Neural progenitor cell (in vitro differentiated cells): ENCODE data around the gene NEK6. TPM values are rescaled to one million over a fixed set of nuclear protein-coding genes. Genes with fewer than 3 reads are reported as not detected.

Experiments
- DNase-seq: peaks from one replicate; pipeline ENCODE4 v3.0.0-alpha.2; 2016; ENCODE audit warnings: low spot score
- H2AFZ ChIP-seq: fragments of 200-600 bp; sonication (generic); replicated peaks from 2 replicates; pipeline ENCODE4 v1.6.1; 2016; ENCODE audit warnings: antibody characterized with exemption
- H3F3A ChIP-seq: fragments of 200-600 bp; sonication (generic); 2 replicates; pipeline ENCODE4 v1.6.1; 2016; ENCODE audit warnings: antibody characterized with exemption, low read depth
- H3K27ac ChIP-seq: fragments of 200-600 bp; sonication (generic); 2 replicates; pipeline ENCODE4 v1.5.1; 2016; ENCODE audit warnings: mild to moderate bottlenecking
- H3K27me3 ChIP-seq: fragments of 200-600 bp; sonication (generic); 2 replicates; pipeline ENCODE4 v1.6.1; 2016; ENCODE audit warnings: mild to moderate bottlenecking, moderate library complexity
- H3K36me3 ChIP-seq: fragments of 200-600 bp; sonication (generic); 2 replicates; pipeline ENCODE4 v1.5.1; 2016
- H3K4me1 ChIP-seq: fragments of 200-600 bp; sonication (generic); 2 replicates; pipeline ENCODE4 v1.6.1; 2016; ENCODE audit warnings: mixed run types
- H3K4me2 ChIP-seq: fragments of 200-600 bp; sonication (generic); 2 replicates; pipeline ENCODE4 v1.6.1; 2016
- H3K4me3 ChIP-seq: fragments of 200-600 bp; sonication (generic); 2 replicates; pipeline ENCODE4 v1.5.1; 2016
- H3K79me2 ChIP-seq: fragments of 200-600 bp; sonication (generic); 2 replicates; pipeline ENCODE4 v1.6.1; 2016; ENCODE audit warnings: low read depth
- H3K9ac ChIP-seq: fragments of 200-600 bp; sonication (generic); 2 replicates; pipeline ENCODE4 v1.6.1; 2016
- H3K9me3 ChIP-seq: fragments of 200-600 bp; sonication (generic); 2 replicates; pipeline ENCODE4 v1.5.1; 2016; ENCODE audit warnings: low read depth
- H4K20me1 ChIP-seq: fragments of 200-600 bp; sonication (generic); 2 replicates; pipeline ENCODE4 v1.6.1; 2016; ENCODE audit warnings: low read depth
- H3K27ac Mint-ChIP-seq: 3 replicates; pipeline ENCODE4 v1.8.0; 2021; ENCODE audit warnings: mixed read lengths
- H3K27me3 Mint-ChIP-seq: 2 replicates; pipeline ENCODE4 v1.8.0; 2022; ENCODE audit warnings: low read depth, mild to moderate bottlenecking, inconsistent platforms, moderate library complexity, mixed read lengths; ENCODE audit not compliant: insufficient read depth
- H3K36me3 Mint-ChIP-seq: 3 replicates; pipeline ENCODE4 v1.8.0; 2021; ENCODE audit warnings: mixed read lengths
- H3K4me1 Mint-ChIP-seq: 3 replicates; pipeline ENCODE4 v1.8.0; 2021; ENCODE audit warnings: mixed read lengths
- H3K4me3 Mint-ChIP-seq: 3 replicates; pipeline ENCODE4 v1.8.0; 2021; ENCODE audit warnings: mild to moderate bottlenecking, moderate library complexity, mixed read lengths
- H3K9me3 Mint-ChIP-seq: 3 replicates; pipeline ENCODE4 v1.8.0; 2020; ENCODE audit warnings: mixed read lengths
- CTCF ChIP-seq: fragments of 200-600 bp; sonication (generic); IDR thresholded peaks from 2 replicates; pipeline ENCODE4 v1.5.1; 2017; ENCODE audit warnings: antibody characterized with exemption, mild to moderate bottlenecking
- EZH2 ChIP-seq: fragments of 200-600 bp; sonication (generic); IDR thresholded peaks from 2 replicates; pipeline ENCODE4 v1.6.1; 2017; ENCODE audit warnings: antibody characterized with exemption, mild to moderate bottlenecking, moderate library complexity
- EZH2phosphoT487 ChIP-seq: fragments of 200-600 bp; sonication (generic); IDR thresholded peaks from 2 replicates; pipeline ENCODE4 v1.6.1; 2017; ENCODE audit warnings: antibody characterized with exemption
- total RNA-seq: library from RNA; depleted of rRNA; stranded (reverse); fragments of >200 nt; gene quantifications from 2 replicates; pipeline ENCODE4 v1.2.3, GENCODE V29; 2015; ENCODE audit warnings: low replicate concordance

The NEK6 gene
- total RNA-seq, 1 donor from 2014 or later = 18.5 TPM

DNA sequence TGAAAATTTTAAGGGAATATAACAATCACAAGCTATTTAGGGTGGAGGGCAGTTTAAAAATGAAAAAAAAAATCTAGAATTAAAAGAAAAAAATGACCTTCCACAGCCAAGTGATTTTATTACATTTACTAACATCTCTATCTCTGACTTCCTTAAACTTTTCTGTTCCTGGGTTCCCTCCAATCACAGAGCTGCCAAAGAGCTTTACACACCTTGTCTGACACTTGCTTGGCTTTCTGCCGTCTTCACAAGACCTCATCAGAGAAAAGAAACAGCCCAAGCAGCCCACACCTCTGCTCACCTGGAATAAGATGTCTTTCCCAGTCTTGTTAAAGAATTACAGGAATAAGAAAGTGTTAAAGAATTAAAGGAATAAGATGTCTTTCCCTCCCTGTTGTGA, 118.6 kb downstream of the NEK6 start:
- Histone ChIP-seq H3K4me3 (no peak overlapping the region), H3K27me3 (no peaks in the 10 kb centered on the region), H3K9ac (no peak overlapping the region), H3K4me2 (no peak overlapping the region), H3K36me3 (peaks cover 4% of the 10 kb centered on the region), H3K9me3 (no peaks in the 10 kb centered on the region), H4K20me1 (peaks cover 3% of the 10 kb centered on the region), H3K4me1 (peaks cover 5% of the 10 kb centered on the region), H3K27ac (no peak overlapping the region), H3K79me2 (peaks cover 53% of the 10 kb centered on the region), H2AFZ (no peak overlapping the region), H3F3A (peaks cover 2% of the 10 kb centered on the region)
- Mint-ChIP-seq H3K9me3 (peaks cover 7% of the 10 kb centered on the region), H3K4me1 (no peaks in the 10 kb centered on the region), H3K27me3 (peaks cover 3% of the 10 kb centered on the region), H3K27ac (no peak overlapping the region), H3K36me3 (peaks cover 22% of the 10 kb centered on the region), H3K4me3 (no peak overlapping the region)
- no peak for TF ChIP-seq EZH2phosphoT487
- no peak for TF ChIP-seq CTCF
- TF ChIP-seq EZH2 = no peak
- DNase-seq = no peak

DNA sequence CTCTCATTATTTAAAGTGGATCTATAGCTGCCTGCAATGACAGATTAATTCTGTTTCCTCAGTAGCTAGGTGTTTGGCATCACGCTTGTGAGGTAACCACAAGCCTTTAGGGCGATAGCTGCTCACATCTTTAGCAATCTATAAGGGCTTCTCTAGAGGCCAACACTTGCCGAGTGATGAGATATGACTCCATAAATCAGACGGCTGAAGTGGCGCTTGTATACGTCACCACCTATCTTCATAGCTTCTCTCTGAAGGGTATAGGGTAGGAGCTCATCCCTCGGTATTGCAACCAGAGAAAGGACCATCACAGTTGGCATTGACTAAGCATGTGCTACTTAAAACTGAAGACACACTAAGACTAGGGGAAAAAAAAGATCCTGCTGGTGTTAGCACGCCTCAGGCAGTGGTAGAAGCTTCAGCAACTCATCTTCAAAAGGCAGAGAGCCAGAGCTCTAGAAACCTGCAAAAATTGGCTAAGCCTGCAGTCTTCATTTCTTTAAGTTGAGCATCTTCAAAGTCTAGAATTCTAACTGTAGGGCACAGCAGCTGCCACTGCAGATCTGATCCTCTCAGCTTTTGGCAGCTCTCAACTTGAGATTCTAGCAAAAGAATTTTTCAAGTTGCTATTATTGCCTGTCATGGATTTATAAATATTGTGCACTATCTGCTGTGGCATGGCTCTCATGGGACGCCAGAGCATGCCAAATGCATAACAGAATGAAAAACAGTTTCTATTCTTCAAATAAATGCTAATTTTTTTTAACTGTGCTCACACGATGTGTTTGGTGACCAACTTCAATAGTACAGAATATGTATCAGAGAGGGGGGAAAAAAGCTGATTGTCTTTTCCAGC, 120.0 kb downstream of the NEK6 start:
- peaks cover 7% of the 10 kb centered on the region for H3K9me3 Mint-ChIP-seq
- Histone ChIP-seq H3K9ac (no peak overlapping the region), H2AFZ (no peak overlapping the region), H3K79me2 (peaks cover 41% of the 10 kb centered on the region), H3F3A (peaks cover 8% of the 10 kb centered on the region), H3K4me3 (no peak overlapping the region), H3K36me3 (peaks cover 4% of the 10 kb centered on the region), H3K27me3 (no peaks in the 10 kb centered on the region), H4K20me1 (peaks cover 3% of the 10 kb centered on the region), H3K27ac (no peak overlapping the region), H3K4me1 (peaks cover 10% of the 10 kb centered on the region), H3K4me2 (no peak overlapping the region), H3K9me3 (no peaks in the 10 kb centered on the region)
- TF ChIP-seq CTCF (no peak), EZH2 (no peak), EZH2phosphoT487 (no peak)
- peaks cover 20% of the 10 kb centered on the region for H3K36me3 Mint-ChIP-seq
- no peak for DNase-seq
- no peak overlapping the region for H3K27ac Mint-ChIP-seq
- H3K4me3 Mint-ChIP-seq = no peak overlapping the region
- H3K27me3 Mint-ChIP-seq = peaks cover 3% of the 10 kb centered on the region
- H3K4me1 Mint-ChIP-seq = no peaks in the 10 kb centered on the region

DNA sequence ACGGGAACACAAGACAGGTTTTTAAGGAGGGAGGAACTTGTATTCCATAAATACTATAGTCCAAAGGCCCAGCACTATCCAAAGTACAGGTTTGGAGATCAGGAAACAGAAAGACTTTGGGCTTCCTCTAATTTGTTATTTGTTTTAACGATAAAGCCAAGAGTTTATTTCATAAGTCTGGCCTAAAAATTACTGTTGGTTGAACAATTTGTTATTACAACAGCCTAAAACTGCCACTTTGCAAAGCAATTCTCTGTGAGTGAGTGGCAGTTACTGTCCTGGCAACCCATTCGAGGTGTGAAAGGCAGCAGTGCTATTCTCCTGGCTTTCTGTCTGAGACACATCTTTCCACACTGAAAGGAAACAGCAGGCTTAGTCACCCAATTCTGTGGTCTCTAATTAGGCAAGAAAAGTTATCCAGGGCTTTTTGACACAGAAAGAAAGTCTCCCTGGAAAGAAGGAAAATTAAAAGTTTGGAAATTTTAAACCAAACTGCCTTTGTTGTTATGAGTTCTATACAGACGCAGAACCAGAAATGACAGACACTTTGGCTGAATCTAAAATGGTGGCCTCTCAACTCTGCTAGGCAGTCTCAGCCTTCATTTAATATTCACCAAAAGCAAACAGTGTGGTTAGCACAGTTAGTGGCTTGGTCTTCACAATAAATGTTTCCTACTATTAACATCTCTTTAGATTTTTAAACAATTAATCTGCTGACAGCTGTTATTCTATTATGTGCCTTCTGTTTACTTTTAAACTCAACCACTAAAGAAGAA, 123.6 kb downstream of the NEK6 start:
- Mint-ChIP-seq H3K36me3 (peaks cover 18% of the 10 kb centered on the region), H3K4me3 (no peak overlapping the region), H3K27me3 (peaks cover 2% of the 10 kb centered on the region), H3K4me1 (no peaks in the 10 kb centered on the region), H3K9me3 (no peaks in the 10 kb centered on the region), H3K27ac (no peak overlapping the region)
- DNase-seq = no peak
- peaks cover 9% of the 10 kb centered on the region for H4K20me1 ChIP-seq
- H3F3A ChIP-seq = peaks cover 8% of the 10 kb centered on the region
- H3K9me3 ChIP-seq = no peaks in the 10 kb centered on the region
- no peaks in the 10 kb centered on the region for H3K36me3 ChIP-seq
- H3K27ac ChIP-seq = peak overlapping the region; percentile 56
- peak overlapping the region; percentile 13 for H3K4me2 ChIP-seq
- H3K9ac ChIP-seq = no peak overlapping the region
- no peak overlapping the region for H3K4me3 ChIP-seq
- TF ChIP-seq EZH2phosphoT487 (no peak), EZH2 (no peak), CTCF (no peak)
- H3K4me1 ChIP-seq = peaks cover 10% of the 10 kb centered on the region
- no peak overlapping the region for H2AFZ ChIP-seq
- H3K79me2 ChIP-seq = peaks cover 25% of the 10 kb centered on the region
- no peaks in the 10 kb centered on the region for H3K27me3 ChIP-seq
